Liver (tissue), 9 donors: Measurements from ENCODE around the gene KCNQ1. TPM values are rescaled to one million over a fixed set of nuclear protein-coding genes. Genes with fewer than 3 reads are reported as not detected.

Experiments used
- DNase-seq: peaks from one replicate; pipeline ENCODE4 v3.0.0-alpha.2; 2017; ENCODE audit warnings: low spot score
- H3K27ac ChIP-seq, 2 donors: one replicate each; pipeline ENCODE4 v1.7.0; 2013; ENCODE audit warnings: inconsistent platforms in 2 of 2, low read length in 2 of 2, control low read depth in 1 of 2, low read depth in 1 of 2, mild to moderate bottlenecking in 1 of 2
- H3K27me3 ChIP-seq, 4 donors: one replicate each; pipeline versions ENCODE4 v1.6.1 to v1.7.0; 2013; ENCODE audit warnings: low read length in 3 of 4, inconsistent platforms in 1 of 4, mild to moderate bottlenecking in 1 of 4, moderate library complexity in 1 of 4; ENCODE audit not compliant: control insufficient read depth in 4 of 4, insufficient read depth in 4 of 4
- H3K36me3 ChIP-seq, 4 donors: one replicate each; pipeline versions ENCODE4 v1.6.1 to v1.7.0; 2013; ENCODE audit warnings: low read length in 3 of 4, mild to moderate bottlenecking in 3 of 4, low read depth in 1 of 4, moderate library complexity in 1 of 4; ENCODE audit not compliant: control insufficient read depth in 4 of 4, insufficient read depth in 3 of 4
- H3K4me1 ChIP-seq, 4 donors: one replicate each; pipeline versions ENCODE4 v1.6.1 to v1.7.0; 2013; ENCODE audit warnings: low read length in 3 of 4, mild to moderate bottlenecking in 3 of 4, moderate library complexity in 1 of 4; ENCODE audit not compliant: control insufficient read depth in 4 of 4, insufficient read depth in 4 of 4
- H3K4me3 ChIP-seq, 3 donors: one replicate each; pipeline versions ENCODE4 v1.6.1 to v1.7.0; 2013; ENCODE audit warnings: low read length in 3 of 3, control low read depth in 1 of 3, low read depth in 1 of 3, mild to moderate bottlenecking in 1 of 3
- H3K9ac ChIP-seq, 2 donors: one replicate each; pipeline ENCODE4 v1.7.0; 2013; ENCODE audit warnings: low read length in 2 of 2, mild to moderate bottlenecking in 2 of 2, moderate library complexity in 2 of 2, control low read depth in 1 of 2, low read depth in 1 of 2
- H3K9me3 ChIP-seq, 4 donors: one replicate each; pipeline versions ENCODE4 v1.6.1 to v1.7.0; 2013; ENCODE audit warnings: low read length in 3 of 4; ENCODE audit not compliant: control insufficient read depth in 4 of 4
- EGR1 ChIP-seq, 2 donors: IDR thresholded peaks; 2 replicates each; pipeline ENCODE4 v1.6.1; 2016 to 2018; ENCODE audit warnings: antibody characterized with exemption in 2 of 2, low read depth in 2 of 2
- FOXA1 ChIP-seq: IDR thresholded peaks from 2 replicates; pipeline ENCODE4 v1.6.1; 2016; ENCODE audit warnings: antibody characterized with exemption
- FOXA2 ChIP-seq: IDR thresholded peaks from 2 replicates; pipeline ENCODE4 v1.6.1; 2016; ENCODE audit warnings: antibody characterized with exemption
- GABPA ChIP-seq, 2 donors: IDR thresholded peaks in 1 of 2; conservative IDR thresholded peaks in 1 of 2; 2 replicates each; pipeline ENCODE4 v1.6.1; 2016; ENCODE audit warnings: antibody characterized with exemption in 2 of 2, mild to moderate bottlenecking in 1 of 2, moderate library complexity in 1 of 2
- HNF4A ChIP-seq, 2 donors: conservative IDR thresholded peaks; 2 replicates each; pipeline ENCODE4 v1.6.1; 2016; ENCODE audit warnings: antibody characterized with exemption in 2 of 2, mild to moderate bottlenecking in 2 of 2
- HNF4G ChIP-seq: IDR thresholded peaks from 2 replicates; pipeline ENCODE4 v1.6.1; 2016; ENCODE audit warnings: antibody characterized with exemption
- JUND ChIP-seq, 2 donors: IDR thresholded peaks; 2 replicates each; pipeline ENCODE4 v1.6.1; 2016; ENCODE audit warnings: antibody characterized with exemption in 2 of 2
- NR2F2 ChIP-seq: IDR thresholded peaks from 2 replicates; pipeline ENCODE4 v1.6.1; 2016; ENCODE audit warnings: antibody characterized with exemption
- RAD21 ChIP-seq, 2 donors: IDR thresholded peaks; 2 replicates each; pipeline ENCODE4 v1.6.1; 2016; ENCODE audit warnings: antibody characterized with exemption in 2 of 2, mild to moderate bottlenecking in 2 of 2
- RXRA ChIP-seq, 2 donors: IDR thresholded peaks; 2 replicates each; pipeline ENCODE4 v1.6.1; 2017 to 2018; ENCODE audit warnings: antibody characterized with exemption in 2 of 2, mild to moderate bottlenecking in 1 of 2
- SP1 ChIP-seq: IDR thresholded peaks from 2 replicates; pipeline ENCODE4 v1.6.1; 2018; ENCODE audit warnings: antibody characterized with exemption, mild to moderate bottlenecking
- TAF1 ChIP-seq: conservative IDR thresholded peaks from 2 replicates; pipeline ENCODE4 v1.6.1; 2016; ENCODE audit warnings: antibody characterized with exemption, mild to moderate bottlenecking
- YY1 ChIP-seq: IDR thresholded peaks from 2 replicates; pipeline ENCODE4 v1.6.1; 2016; ENCODE audit warnings: antibody characterized with exemption, mild to moderate bottlenecking
- WGBS: extraction: QIAGEN DNeasy Blood & Tissue Kit; methylation state at CpG from one replicate; pipeline ENCODE4 v1.1.7; 2013; 5-methylcytosine and 5-hydroxymethylcytosine counted together
- polyA plus RNA-seq, 2 donors: library from polyadenylated mRNA; stranded (reverse) in 1 of 2; unstranded in 1 of 2; fragments of 200-250 nt in 1 of 2; fragments of >200 nt in 1 of 2; fragmentation: Nextera tagmentation in 1 of 2; extraction: Ambion mirVana in 1 of 2; gene quantifications; one replicate each; pipeline versions ENCODE4 v1.2.1 to v1.2.3, GENCODE V29; 2013 to 2015
- total RNA-seq, 2 donors: library from RNA; depleted of rRNA; stranded (reverse); fragments of >200 nt; gene quantifications; one replicate each; pipeline ENCODE4 v1.2.3, GENCODE V29; 2014
- TF ChIP-seq, protein P1 (sequence below): IDR thresholded peaks from 2 replicates; pipeline ENCODE4 v1.6.1; 2016; ENCODE audit warnings: antibody characterized with exemption
- TF ChIP-seq, protein P2 (sequence below): IDR thresholded peaks from 2 replicates; pipeline ENCODE4 v1.6.1; 2016; ENCODE audit warnings: antibody characterized with exemption
- TF ChIP-seq, protein P3 (sequence below): fragments of 150-350 bp; IDR thresholded peaks from 2 replicates; pipeline ENCODE4 v1.5.1; 2017; ENCODE audit warnings: improper control_type of control experiment, low read depth, low read length; ENCODE audit not compliant: missing input control
- TF ChIP-seq, protein P4 (sequence below): IDR thresholded peaks from 2 replicates; pipeline ENCODE4 v1.6.1; 2016; ENCODE audit warnings: antibody characterized with exemption, mild to moderate bottlenecking
- donor health status: healthy.
- donor health status: healthy.
- donor health status: healthy.
- donor health status: healthy.
- donor health status: healthy.

KCNQ1 gene
- total and polyA plus RNA-seq, 4 donors: 0.31 to 2.2 (median 1.5) TPM

DNA sequence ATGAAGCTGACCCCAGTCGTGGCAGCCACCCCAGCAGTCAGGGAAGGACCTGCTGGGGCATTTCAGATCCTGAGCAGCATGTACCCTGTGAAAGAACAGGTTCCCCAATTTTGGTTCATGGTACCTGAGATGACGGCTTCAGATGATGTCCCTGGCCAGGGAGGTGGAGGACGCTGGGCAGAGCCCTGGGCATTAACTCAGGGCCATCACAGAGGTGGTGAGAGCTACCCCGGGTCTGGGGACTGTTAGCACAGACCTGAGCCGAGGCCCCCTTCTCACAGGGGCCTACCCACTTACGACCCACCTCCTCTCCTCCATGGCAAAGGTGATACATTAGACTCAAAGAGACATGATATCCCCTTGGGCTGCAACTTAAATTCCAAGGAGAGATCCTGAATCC lies 372.6 kb downstream of the KCNQ1 start (continued):
- TF ChIP-seq SP1 (no peak), RAD21 (IDR thresholded peaks at IDR 0.05) (no peak)

DNA sequence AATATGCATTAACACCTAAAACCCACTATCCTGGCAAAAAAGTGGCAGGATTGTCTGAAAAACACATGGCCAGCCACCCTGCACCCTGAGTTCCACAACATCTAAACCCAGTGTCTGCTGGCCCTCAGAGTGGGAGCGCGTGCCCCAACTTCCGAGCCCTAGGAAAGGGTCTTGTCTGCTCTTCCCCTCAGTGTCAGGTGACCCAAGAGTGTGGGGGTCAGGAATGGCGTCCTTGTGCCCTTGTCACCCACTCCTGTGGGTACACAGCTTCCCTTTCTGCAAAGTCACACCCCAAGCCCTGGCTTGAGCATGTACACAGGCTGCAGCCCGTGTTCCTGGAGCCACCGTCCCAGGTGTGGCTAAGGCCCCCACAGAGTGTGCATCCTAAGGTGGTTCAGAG lies 373.2 kb downstream of the KCNQ1 start:
- no peaks in the 10 kb centered on the region for H3K4me1 ChIP-seq
- H3K36me3 ChIP-seq: no peaks in the 10 kb centered on the region
- no peak overlapping the region for H3K9ac ChIP-seq
- H3K4me3 ChIP-seq: no peak overlapping the region
- no peak for DNase-seq
- no peaks in the 10 kb centered on the region for H3K27me3 ChIP-seq
- TF ChIP-seq YY1 (no peak), FOXA2 (no peak), RXRA (IDR thresholded peaks at IDR 0.05) (no peak), JUND (IDR thresholded peaks at IDR 0.05) (no peak), HNF4G (no peak), NR2F2 (no peak)
- TF ChIP-seq, protein P1, sequence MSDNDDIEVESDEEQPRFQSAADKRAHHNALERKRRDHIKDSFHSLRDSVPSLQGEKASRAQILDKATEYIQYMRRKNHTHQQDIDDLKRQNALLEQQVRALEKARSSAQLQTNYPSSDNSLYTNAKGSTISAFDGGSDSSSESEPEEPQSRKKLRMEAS: no peak
- 93% methylated on average over 6 of the region's 6 CpGs for WGBS
- peaks cover 5 to 17% (median 7%) of the 10 kb centered on the region in 4 donors for H3K9me3 ChIP-seq
- no peak overlapping the region for H3K27ac ChIP-seq

DNA sequence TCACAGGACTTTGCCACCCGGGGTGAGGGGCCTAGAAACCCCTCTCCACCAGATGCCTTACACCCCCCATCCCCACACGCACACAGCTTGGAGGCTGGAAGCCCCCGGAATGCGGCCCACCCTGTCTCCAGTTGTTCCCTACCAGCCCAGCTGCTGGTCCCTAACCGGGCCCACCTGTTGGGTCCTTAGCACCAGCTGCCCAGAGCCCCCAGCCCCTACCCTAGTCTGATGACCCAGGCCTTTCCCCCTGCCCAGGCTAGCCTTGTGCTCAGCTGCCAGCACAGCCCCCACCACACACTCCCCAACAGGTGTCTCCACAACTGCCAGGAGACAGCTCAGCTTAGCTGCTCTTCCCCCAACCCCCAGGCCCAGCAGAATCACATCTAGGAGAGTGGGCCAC lies 373.7 kb downstream of the KCNQ1 start:
- Histone ChIP-seq H3K27ac (no peak overlapping the region), H3K36me3 (no peaks in the 10 kb centered on the region), H3K9ac (no peak overlapping the region), H3K4me3 (no peak overlapping the region), H3K27me3 (no peaks in the 10 kb centered on the region), H3K9me3 (peaks cover 8 to 17% (median 9%) of the 10 kb centered on the region in 4 donors), H3K4me1 (no peaks in the 10 kb centered on the region)
- TF ChIP-seq, protein P2, sequence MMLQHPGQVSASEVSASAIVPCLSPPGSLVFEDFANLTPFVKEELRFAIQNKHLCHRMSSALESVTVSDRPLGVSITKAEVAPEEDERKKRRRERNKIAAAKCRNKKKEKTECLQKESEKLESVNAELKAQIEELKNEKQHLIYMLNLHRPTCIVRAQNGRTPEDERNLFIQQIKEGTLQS: no peak
- no peak for TF ChIP-seq RAD21 (IDR thresholded peaks at IDR 0.05)
- TF ChIP-seq HNF4G: no peak
- TF ChIP-seq YY1: no peak
- no peak for TF ChIP-seq HNF4A (conservative IDR thresholded peaks at IDR 0.05)
- TF ChIP-seq, protein P3, sequence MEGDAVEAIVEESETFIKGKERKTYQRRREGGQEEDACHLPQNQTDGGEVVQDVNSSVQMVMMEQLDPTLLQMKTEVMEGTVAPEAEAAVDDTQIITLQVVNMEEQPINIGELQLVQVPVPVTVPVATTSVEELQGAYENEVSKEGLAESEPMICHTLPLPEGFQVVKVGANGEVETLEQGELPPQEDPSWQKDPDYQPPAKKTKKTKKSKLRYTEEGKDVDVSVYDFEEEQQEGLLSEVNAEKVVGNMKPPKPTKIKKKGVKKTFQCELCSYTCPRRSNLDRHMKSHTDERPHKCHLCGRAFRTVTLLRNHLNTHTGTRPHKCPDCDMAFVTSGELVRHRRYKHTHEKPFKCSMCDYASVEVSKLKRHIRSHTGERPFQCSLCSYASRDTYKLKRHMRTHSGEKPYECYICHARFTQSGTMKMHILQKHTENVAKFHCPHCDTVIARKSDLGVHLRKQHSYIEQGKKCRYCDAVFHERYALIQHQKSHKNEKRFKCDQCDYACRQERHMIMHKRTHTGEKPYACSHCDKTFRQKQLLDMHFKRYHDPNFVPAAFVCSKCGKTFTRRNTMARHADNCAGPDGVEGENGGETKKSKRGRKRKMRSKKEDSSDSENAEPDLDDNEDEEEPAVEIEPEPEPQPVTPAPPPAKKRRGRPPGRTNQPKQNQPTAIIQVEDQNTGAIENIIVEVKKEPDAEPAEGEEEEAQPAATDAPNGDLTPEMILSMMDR: no peak
- no peak for TF ChIP-seq GABPA (IDR thresholded peaks at IDR 0.05 in 1 of 2, conservative IDR thresholded peaks at IDR 0.05 in 1 of 2)
- no peak for TF ChIP-seq EGR1 (IDR thresholded peaks at IDR 0.05; ENCODE audit: low read depth in 2 of 2)
- TF ChIP-seq, protein P4, sequence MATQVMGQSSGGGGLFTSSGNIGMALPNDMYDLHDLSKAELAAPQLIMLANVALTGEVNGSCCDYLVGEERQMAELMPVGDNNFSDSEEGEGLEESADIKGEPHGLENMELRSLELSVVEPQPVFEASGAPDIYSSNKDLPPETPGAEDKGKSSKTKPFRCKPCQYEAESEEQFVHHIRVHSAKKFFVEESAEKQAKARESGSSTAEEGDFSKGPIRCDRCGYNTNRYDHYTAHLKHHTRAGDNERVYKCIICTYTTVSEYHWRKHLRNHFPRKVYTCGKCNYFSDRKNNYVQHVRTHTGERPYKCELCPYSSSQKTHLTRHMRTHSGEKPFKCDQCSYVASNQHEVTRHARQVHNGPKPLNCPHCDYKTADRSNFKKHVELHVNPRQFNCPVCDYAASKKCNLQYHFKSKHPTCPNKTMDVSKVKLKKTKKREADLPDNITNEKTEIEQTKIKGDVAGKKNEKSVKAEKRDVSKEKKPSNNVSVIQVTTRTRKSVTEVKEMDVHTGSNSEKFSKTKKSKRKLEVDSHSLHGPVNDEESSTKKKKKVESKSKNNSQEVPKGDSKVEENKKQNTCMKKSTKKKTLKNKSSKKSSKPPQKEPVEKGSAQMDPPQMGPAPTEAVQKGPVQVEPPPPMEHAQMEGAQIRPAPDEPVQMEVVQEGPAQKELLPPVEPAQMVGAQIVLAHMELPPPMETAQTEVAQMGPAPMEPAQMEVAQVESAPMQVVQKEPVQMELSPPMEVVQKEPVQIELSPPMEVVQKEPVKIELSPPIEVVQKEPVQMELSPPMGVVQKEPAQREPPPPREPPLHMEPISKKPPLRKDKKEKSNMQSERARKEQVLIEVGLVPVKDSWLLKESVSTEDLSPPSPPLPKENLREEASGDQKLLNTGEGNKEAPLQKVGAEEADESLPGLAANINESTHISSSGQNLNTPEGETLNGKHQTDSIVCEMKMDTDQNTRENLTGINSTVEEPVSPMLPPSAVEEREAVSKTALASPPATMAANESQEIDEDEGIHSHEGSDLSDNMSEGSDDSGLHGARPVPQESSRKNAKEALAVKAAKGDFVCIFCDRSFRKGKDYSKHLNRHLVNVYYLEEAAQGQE: no peak
- TF ChIP-seq, protein P1: no peak
- TF ChIP-seq FOXA2: no peak
- no peak for TF ChIP-seq TAF1
- TF ChIP-seq FOXA1: no peak
- 91% methylated on average over 5 of the region's 5 CpGs for WGBS
- no peak for DNase-seq
